NCI-H2029 (cell line): ENCODE results near the gene ALDH1A2.
"Not testable (repeated sequence)": the region's sequence is repeated elsewhere in the genome, so short reads cannot be mapped to it uniquely, and the experiment has no call there.

Source experiments
- DNase-seq: peaks from one replicate; lab custom pipeline; 2025; lab: John Stamatoyannopoulos, UW

ALDH1A2 gene

DNA sequence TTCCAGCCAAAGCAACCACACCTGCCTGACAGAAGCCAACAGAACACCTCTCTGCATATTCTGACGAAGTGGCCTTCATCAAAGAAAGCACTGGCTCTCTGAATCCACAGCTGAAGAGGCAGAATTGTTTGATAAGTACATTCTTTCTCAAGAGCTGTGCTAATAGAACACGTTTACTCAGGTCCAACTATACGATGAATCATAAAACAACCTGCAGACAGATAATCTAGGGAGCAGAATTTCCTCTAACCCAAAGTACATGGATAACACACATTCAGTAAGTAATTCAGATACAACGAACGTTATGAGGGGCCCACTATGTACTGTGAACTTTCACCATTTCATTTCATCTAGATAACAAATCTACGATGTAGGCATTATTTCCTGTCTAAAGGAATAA lies 25.4 kb downstream of the ALDH1A2 start:
- DNase-seq = no peak

GRCh38 chr15:58039079-58040035 lies 26.2 kb downstream of the ALDH1A2 start:
- DNase-seq = no peak

GRCh38 chr15:58038426-58039078 lies 27.0 kb downstream of the ALDH1A2 start:
- peak; percentile 63 for DNase-seq

DNA sequence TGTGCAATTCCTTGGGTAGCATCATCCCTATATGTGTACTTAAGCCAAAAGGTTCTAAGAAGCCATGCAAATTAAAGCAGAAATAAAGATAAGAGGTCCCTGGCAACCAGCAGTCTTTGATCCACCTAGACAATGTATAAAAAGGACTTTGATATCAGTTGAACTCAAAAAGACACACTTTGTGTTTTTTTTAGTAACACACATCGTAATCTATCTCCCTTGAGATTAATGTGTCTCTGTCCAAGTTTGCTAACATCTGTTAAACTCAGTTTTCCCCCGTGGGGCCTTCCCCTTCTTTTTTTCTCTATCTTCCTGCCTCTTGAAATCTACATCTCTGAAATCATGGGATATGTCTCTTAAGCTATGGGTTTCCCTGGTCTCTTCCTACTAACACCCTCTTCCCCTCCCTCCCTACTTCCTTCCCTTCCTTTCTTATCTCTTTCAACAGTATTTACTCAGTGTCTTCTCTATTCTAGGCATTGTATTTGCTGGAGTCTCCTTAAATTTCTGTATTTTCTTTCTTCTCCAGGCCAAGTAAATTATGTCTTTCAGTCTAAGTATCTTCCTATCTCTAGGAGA lies 27.7 kb downstream of the ALDH1A2 start:
- DNase-seq = no peak

DNA sequence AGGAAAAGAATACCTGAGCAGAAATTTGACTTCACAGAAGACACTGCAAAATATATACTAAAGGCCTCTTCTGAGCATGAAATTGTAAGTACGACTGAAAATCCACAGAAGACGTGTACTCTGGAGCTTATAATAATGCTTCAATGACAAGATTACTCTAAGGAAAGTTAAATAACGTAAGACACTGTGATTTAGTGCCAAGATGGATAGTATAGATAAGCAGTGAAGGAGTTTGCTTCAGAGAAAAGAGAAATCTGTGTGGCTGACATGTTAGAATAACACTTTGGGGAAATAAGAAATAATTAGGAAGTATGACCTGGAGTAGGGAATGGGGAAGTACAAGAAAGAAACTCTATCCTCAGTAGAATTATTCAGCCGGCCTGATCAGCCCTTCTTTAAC lies 28.9 kb downstream of the ALDH1A2 start:
- no peak for DNase-seq

- not testable (repeated sequence) for DNase-seq
Observed at GRCh38 chr15:58028392-58028791, 37.1 kb downstream of the ALDH1A2 start.

DNA sequence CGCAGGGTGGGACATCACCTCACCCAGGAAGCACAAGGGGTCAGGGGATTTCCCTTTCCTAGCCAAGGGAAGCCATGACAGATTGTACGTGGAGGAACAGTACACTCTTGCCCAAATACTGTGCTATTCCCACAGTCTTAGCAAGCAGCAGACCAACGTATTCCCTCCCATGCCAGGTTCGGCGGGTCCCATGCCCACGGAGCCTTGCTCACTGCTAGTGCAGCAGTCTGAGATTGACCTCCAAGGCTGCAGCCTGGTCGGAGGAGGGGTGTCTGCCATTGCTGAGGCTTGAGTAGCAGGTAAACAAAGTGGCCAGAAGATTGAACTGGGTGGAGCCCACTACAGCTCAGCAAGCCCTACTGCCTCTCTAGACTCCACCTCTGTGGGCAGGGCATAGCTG lies 39.0 kb downstream of the ALDH1A2 start:
- no peak for DNase-seq

DNA sequence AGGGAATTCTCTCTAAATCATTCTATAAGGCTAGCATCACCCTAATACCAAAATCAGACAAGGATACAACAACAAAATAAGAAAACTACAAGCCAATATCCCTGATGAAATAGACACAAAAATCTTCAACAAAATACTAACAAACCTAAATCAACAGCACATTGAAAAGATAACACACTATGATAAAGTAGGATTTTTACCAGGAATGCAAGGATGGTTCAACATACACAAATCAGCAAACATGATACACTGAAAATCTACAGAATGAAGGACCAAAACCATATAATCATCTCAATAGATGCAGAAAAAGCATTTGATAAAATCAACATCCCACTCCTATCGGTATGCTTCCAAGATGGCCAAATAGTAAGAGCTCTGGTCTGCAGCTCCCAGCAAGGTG lies 39.5 kb downstream of the ALDH1A2 start:
- no peak for DNase-seq

- DNase-seq = no peak
Observed at GRCh38 chr15:58021332-58022230, 43.9 kb downstream of the ALDH1A2 start.

GRCh38 chr15:58019503-58020376 lies 45.8 kb downstream of the ALDH1A2 start:
- DNase-seq = no peak

DNA sequence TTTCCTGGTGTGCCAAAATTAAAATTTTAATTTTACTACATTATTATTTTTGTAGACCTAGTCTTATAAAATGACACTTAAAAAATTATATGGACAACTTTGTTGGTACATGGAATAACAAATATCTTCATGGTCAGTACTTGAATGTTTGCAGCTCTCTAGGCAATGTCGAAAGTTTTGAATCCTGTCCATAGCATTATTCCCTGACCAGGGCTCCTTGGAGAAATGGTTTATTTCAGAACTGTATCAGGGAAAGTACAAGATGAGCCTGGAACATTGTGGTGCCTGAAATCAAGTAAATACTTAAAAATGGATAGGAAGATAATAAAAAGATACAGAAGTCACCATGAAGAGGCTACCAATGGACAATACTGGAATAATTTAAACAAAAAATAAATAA lies 47.6 kb downstream of the ALDH1A2 start:
- no peak for DNase-seq

DNA sequence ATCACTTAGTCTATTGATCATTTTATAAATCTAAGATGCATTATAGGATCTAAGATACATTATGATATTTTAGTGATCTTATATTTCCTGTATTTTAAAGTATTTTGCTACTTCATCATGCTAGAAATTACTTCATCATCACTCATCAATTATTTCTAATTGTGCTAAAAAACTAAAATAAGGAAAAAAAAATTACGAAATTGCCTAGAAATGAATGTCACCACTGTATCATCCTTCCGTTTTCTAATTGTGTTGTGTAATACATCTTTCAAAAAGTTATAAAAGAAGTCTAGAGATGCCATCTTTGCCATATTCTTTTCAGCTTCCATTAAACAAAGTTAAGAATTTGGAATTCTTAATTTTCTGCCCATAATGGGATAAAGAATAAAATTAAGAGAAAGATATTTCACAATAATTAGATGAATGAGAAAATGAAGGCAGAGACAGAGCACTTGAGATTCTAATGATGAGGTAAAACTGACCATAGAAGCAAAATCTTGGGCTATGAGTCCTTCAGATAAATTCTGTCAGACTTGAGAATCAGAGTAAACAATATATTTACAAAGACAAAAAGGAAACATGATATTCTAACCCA lies 48.8 kb downstream of the ALDH1A2 start:
- DNase-seq = no peak

DNA sequence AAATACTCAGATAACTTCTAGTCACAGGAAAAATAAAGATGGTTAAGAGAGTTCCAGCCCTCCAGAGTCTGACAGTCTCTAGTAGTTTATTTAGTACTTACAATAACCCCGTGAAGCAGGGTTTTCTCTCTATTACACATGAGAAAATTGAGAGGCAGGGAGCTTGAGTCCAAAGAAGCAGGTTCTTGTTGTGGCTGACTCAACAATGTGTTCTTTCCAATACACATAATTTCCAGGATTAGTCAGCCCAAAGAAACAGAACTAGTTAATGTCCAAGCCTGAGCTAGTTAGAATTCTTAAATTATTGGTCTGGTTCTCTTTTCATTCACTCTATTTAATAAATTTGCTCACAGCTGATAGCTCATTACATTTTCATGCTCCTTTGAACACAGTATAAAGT lies 49.9 kb downstream of the ALDH1A2 start:
- no peak for DNase-seq

GRCh38 chr15:58014470-58014869 lies 51.0 kb downstream of the ALDH1A2 start:
- DNase-seq = no peak

- DNase-seq = no peak
Observed at GRCh38 chr15:58014040-58014439, 51.5 kb downstream of the ALDH1A2 start.

DNA sequence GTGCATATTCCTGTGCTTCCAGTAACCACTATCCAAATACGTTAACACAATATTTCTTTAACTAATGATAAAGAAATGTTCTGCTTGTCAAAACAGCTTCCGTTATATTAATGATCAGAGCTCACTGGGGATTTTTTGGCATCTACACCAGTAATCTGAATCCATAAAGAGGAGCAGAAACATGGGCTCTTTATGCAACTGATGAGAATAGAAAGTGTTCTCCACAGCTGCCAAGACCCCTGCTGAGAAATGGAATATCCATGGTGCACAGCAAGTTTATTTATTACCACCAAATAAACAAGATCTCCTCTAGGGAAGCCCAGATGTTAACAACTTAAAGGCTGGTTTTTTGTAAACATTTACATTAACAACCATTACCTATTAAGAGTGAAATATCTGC lies 54.5 kb downstream of the ALDH1A2 start:
- DNase-seq = no peak

GRCh38 chr15:58003810-58004209 lies 61.7 kb downstream of the ALDH1A2 start:
- DNase-seq = no peak

- no peak for DNase-seq
Observed at GRCh38 chr15:58002338-58003126, 63.0 kb downstream of the ALDH1A2 start.

- not testable (repeated sequence) for DNase-seq
Observed at GRCh38 chr15:57999699-58000098, 65.8 kb downstream of the ALDH1A2 start.

DNA sequence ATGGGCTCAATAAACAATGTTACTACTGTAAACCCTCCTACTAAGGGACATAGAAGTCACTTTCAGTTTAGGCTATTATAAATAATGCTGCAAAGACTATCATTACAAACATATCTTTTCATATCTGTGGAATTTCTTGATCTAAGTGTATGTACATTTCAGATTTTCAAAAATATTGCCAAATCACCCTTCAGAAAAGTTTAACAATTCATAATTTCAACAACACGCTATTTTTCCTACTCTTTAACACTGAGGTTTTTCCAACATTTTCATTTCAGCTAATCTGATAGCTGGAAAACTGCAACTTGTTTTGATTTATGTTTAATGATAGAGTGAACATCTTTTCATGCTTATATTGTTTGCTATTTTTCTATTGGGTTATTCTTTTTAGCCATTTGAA lies 69.0 kb downstream of the ALDH1A2 start:
- DNase-seq = no peak
